H1 (cell line): ENCODE measurements around the gene IKZF2.

Experiments used
- TAF1 ChIP-seq: IDR thresholded peaks from 2 replicates; pipeline ENCODE4 v1.6.1; 2011; ENCODE audit warnings: mild to moderate bottlenecking, low read depth, low read length
- YY1 ChIP-seq: IDR thresholded peaks from 2 replicates; pipeline ENCODE4 v1.6.1; 2011; ENCODE audit warnings: low read depth, mild to moderate bottlenecking, low read length
- TF ChIP-seq, protein P1 (sequence below): fragments of 300-600 bp; sonication (generic); IDR thresholded peaks from 2 replicates; pipeline ENCODE4 v1.7.1; 2012; ENCODE audit warnings: low read length, moderate library complexity, mild to moderate bottlenecking, inconsistent platforms; ENCODE audit not compliant: insufficient replicate concordance
- TF ChIP-seq, protein P2 (sequence below), 3 experiments: IDR thresholded peaks; 1 replicate in 2 of 3; 2 replicates in 1 of 3; pipeline versions ENCODE4 v1.5.1 to v1.6.1; 2011; ENCODE audit warnings: low read length in 3 of 3, mild to moderate bottlenecking in 3 of 3, inconsistent platforms in 2 of 3, low read depth in 1 of 3, moderate library complexity in 1 of 3; ENCODE audit not compliant: insufficient read depth in 1 of 3; ENCODE audit errors: control extremely low read depth in 1 of 3
- TF ChIP-seq, protein P3 (sequence below): IDR thresholded peaks from 2 replicates; pipeline ENCODE4 v1.6.1; 2011; ENCODE audit warnings: low read length, improper control_type of control experiment
- TF ChIP-seq, protein P4 (sequence below): IDR thresholded peaks from 2 replicates; pipeline ENCODE4 v1.6.1; 2012; ENCODE audit warnings: inconsistent platforms

DNA sequence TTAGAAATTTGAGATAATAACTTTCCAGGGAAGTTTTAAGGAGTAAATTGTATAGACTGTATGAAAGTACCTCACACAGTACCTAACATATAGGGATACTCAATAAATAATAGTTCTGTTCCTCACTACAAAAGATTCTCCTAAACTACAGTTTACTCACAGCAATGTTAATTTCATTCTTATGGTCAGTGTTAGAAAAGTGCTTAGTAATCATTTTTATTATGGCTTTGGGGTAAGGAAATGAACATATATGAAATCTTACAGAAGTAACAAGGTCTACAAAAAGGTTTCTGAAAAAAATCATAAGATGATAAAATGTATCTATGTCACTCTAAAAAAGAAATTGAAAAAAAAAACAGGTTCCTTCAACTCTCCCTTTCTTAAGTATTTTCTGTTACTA lies 67.2 kb downstream of the IKZF2 start:
- TF ChIP-seq, protein P1, sequence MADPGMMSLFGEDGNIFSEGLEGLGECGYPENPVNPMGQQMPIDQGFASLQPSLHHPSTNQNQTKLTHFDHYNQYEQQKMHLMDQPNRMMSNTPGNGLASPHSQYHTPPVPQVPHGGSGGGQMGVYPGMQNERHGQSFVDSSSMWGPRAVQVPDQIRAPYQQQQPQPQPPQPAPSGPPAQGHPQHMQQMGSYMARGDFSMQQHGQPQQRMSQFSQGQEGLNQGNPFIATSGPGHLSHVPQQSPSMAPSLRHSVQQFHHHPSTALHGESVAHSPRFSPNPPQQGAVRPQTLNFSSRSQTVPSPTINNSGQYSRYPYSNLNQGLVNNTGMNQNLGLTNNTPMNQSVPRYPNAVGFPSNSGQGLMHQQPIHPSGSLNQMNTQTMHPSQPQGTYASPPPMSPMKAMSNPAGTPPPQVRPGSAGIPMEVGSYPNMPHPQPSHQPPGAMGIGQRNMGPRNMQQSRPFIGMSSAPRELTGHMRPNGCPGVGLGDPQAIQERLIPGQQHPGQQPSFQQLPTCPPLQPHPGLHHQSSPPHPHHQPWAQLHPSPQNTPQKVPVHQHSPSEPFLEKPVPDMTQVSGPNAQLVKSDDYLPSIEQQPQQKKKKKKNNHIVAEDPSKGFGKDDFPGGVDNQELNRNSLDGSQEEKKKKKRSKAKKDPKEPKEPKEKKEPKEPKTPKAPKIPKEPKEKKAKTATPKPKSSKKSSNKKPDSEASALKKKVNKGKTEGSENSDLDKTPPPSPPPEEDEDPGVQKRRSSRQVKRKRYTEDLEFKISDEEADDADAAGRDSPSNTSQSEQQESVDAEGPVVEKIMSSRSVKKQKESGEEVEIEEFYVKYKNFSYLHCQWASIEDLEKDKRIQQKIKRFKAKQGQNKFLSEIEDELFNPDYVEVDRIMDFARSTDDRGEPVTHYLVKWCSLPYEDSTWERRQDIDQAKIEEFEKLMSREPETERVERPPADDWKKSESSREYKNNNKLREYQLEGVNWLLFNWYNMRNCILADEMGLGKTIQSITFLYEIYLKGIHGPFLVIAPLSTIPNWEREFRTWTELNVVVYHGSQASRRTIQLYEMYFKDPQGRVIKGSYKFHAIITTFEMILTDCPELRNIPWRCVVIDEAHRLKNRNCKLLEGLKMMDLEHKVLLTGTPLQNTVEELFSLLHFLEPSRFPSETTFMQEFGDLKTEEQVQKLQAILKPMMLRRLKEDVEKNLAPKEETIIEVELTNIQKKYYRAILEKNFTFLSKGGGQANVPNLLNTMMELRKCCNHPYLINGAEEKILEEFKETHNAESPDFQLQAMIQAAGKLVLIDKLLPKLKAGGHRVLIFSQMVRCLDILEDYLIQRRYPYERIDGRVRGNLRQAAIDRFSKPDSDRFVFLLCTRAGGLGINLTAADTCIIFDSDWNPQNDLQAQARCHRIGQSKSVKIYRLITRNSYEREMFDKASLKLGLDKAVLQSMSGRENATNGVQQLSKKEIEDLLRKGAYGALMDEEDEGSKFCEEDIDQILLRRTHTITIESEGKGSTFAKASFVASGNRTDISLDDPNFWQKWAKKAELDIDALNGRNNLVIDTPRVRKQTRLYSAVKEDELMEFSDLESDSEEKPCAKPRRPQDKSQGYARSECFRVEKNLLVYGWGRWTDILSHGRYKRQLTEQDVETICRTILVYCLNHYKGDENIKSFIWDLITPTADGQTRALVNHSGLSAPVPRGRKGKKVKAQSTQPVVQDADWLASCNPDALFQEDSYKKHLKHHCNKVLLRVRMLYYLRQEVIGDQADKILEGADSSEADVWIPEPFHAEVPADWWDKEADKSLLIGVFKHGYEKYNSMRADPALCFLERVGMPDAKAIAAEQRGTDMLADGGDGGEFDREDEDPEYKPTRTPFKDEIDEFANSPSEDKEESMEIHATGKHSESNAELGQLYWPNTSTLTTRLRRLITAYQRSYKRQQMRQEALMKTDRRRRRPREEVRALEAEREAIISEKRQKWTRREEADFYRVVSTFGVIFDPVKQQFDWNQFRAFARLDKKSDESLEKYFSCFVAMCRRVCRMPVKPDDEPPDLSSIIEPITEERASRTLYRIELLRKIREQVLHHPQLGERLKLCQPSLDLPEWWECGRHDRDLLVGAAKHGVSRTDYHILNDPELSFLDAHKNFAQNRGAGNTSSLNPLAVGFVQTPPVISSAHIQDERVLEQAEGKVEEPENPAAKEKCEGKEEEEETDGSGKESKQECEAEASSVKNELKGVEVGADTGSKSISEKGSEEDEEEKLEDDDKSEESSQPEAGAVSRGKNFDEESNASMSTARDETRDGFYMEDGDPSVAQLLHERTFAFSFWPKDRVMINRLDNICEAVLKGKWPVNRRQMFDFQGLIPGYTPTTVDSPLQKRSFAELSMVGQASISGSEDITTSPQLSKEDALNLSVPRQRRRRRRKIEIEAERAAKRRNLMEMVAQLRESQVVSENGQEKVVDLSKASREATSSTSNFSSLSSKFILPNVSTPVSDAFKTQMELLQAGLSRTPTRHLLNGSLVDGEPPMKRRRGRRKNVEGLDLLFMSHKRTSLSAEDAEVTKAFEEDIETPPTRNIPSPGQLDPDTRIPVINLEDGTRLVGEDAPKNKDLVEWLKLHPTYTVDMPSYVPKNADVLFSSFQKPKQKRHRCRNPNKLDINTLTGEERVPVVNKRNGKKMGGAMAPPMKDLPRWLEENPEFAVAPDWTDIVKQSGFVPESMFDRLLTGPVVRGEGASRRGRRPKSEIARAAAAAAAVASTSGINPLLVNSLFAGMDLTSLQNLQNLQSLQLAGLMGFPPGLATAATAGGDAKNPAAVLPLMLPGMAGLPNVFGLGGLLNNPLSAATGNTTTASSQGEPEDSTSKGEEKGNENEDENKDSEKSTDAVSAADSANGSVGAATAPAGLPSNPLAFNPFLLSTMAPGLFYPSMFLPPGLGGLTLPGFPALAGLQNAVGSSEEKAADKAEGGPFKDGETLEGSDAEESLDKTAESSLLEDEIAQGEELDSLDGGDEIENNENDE = no peak
- TF ChIP-seq, protein P2, sequence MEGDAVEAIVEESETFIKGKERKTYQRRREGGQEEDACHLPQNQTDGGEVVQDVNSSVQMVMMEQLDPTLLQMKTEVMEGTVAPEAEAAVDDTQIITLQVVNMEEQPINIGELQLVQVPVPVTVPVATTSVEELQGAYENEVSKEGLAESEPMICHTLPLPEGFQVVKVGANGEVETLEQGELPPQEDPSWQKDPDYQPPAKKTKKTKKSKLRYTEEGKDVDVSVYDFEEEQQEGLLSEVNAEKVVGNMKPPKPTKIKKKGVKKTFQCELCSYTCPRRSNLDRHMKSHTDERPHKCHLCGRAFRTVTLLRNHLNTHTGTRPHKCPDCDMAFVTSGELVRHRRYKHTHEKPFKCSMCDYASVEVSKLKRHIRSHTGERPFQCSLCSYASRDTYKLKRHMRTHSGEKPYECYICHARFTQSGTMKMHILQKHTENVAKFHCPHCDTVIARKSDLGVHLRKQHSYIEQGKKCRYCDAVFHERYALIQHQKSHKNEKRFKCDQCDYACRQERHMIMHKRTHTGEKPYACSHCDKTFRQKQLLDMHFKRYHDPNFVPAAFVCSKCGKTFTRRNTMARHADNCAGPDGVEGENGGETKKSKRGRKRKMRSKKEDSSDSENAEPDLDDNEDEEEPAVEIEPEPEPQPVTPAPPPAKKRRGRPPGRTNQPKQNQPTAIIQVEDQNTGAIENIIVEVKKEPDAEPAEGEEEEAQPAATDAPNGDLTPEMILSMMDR (IDR thresholded peaks at IDR 0.05; ENCODE audit: control extremely low read depth in 1 of 3, insufficient read depth in 1 of 3, low read depth in 1 of 3, low read length in 3 of 3) = no peak
- TF ChIP-seq YY1 (no peak), TAF1 (no peak)
- TF ChIP-seq, protein P3, sequence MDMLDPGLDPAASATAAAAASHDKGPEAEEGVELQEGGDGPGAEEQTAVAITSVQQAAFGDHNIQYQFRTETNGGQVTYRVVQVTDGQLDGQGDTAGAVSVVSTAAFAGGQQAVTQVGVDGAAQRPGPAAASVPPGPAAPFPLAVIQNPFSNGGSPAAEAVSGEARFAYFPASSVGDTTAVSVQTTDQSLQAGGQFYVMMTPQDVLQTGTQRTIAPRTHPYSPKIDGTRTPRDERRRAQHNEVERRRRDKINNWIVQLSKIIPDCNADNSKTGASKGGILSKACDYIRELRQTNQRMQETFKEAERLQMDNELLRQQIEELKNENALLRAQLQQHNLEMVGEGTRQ = no peak
- TF ChIP-seq, protein P4, sequence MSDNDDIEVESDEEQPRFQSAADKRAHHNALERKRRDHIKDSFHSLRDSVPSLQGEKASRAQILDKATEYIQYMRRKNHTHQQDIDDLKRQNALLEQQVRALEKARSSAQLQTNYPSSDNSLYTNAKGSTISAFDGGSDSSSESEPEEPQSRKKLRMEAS = no peak
